ENCODE data around the gene PVRIG.

DNA sequence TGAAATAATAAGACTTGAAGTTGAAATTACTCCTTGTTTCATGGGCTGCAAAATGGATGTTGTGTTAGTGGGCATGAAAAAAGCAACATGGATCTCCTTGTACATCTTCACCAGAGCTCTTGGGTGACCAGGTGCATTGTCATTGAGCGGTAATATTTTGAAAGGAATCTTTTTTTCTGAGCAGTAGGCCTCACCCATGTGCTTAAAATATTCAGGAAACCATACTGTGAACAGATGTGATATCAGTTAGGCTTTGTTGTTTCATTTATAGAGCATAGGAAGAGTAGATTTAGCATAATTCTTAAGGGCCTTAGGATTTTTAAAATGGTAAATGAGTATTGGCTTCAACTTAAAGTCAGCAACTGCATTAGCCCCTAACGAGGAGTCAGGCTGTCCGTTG is 26.8 kb upstream of the PVRIG start:
- TF ChIP-seq TAF1 (IDR thresholded peaks at IDR 0.05; ENCODE audit: low read depth) (no peak), CTCF (IDR thresholded peaks at IDR 0.05; ENCODE audit: poor library complexity, severe bottlenecking) (no peak), EP300 (conservative IDR thresholded peaks at IDR 0.05; ENCODE audit: poor library complexity, severe bottlenecking) (no peak), EZH2 (IDR thresholded peaks at IDR 0.05; ENCODE audit: borderline replicate concordance, insufficient read depth, low read length, poor library complexity, severe bottlenecking) (no peak)

Measured in neural cell (in vitro differentiated cells).